Naive B cell (primary cell): ENCODE measurements around the gene SMAD1. TPM values are rescaled to one million over a fixed set of nuclear protein-coding genes. Genes with fewer than 3 reads are reported as not detected.
"Not testable (repeated sequence)": the region's sequence is repeated elsewhere in the genome, so short reads cannot be mapped to it uniquely, and the experiment has no call there.

Source experiments
- ATAC-seq, 2 donors: fragments of 150-1000 bp; cut with Tn5 transposase; 2 replicates each; pipeline ENCODE4 v1.10.0; 2021; ENCODE audit warnings: low read depth in 2 of 2, mild to moderate bottlenecking in 2 of 2, moderate library complexity in 2 of 2
- DNase-seq: peaks from one replicate; pipeline ENCODE4 v3.0.0; 2022
- H3K27ac Mint-ChIP-seq, 6 donors: one replicate each; pipeline ENCODE4 v1.8.0; 2020 to 2022; ENCODE audit warnings: mild to moderate bottlenecking in 6 of 6, mixed read lengths in 6 of 6, moderate library complexity in 5 of 6, inconsistent platforms in 2 of 6
- H3K27me3 Mint-ChIP-seq, 3 donors: one replicate each; pipeline ENCODE4 v1.8.0; 2021 to 2022; ENCODE audit warnings: mixed read lengths in 3 of 3, mild to moderate bottlenecking in 1 of 3
- H3K36me3 Mint-ChIP-seq, 2 donors: one replicate each; pipeline ENCODE4 v1.8.0; 2020 to 2022; ENCODE audit warnings: mixed read lengths in 2 of 2, inconsistent platforms in 1 of 2, mild to moderate bottlenecking in 1 of 2
- H3K4me1 Mint-ChIP-seq, 3 donors: one replicate each; pipeline ENCODE4 v1.8.0; 2020 to 2022; ENCODE audit warnings: mixed read lengths in 3 of 3, inconsistent platforms in 1 of 3, mild to moderate bottlenecking in 1 of 3, moderate library complexity in 1 of 3
- H3K4me3 Mint-ChIP-seq, 8 donors: one replicate each; pipeline ENCODE4 v1.8.0; 2020 to 2022; ENCODE audit warnings: mild to moderate bottlenecking in 8 of 8, mixed read lengths in 8 of 8, moderate library complexity in 8 of 8, inconsistent platforms in 2 of 8
- H3K9me3 Mint-ChIP-seq, 7 donors: one replicate each; pipeline ENCODE4 v1.8.0; 2020 to 2022; ENCODE audit warnings: mixed read lengths in 7 of 7, mild to moderate bottlenecking in 5 of 7, inconsistent platforms in 2 of 7, moderate library complexity in 1 of 7
- polyA plus RNA-seq, 6 donors: library from polyadenylated mRNA; unstranded; fragments of 300-500 nt; fragmentation: Illumina TruSeq; gene quantifications; one replicate each; pipeline ENCODE4 v1.2.3, GENCODE V29; 2021; ENCODE audit warnings: low read depth in 6 of 6

Gene SMAD1
- polyA plus RNA-seq, 6 donors from 2014 or later = 0.30 to 1.6 (median 0.41) TPM; not detected in 3

- DNase-seq (no peak), ATAC-seq (no peak)
- Mint-ChIP-seq H3K27me3 (peaks cover 16 to 38% (median 24%) of the 10 kb centered on the region in 3 donors), H3K27ac (no peak overlapping the region), H3K4me1 (no peaks in the 10 kb centered on the region), H3K9me3 (peaks cover 0 to 11% (median 4%) of the 10 kb centered on the region in 7 donors), H3K36me3 (peaks cover 0 to 5% of the 10 kb centered on the region in 2 donors), H3K4me3 (no peak overlapping the region)
These were observed 81.8 kb downstream of the SMAD1 start for GRCh38 chr4:145563293-145563985.

- Mint-ChIP-seq H3K27ac (no peak overlapping the region), H3K27me3 (peaks cover 27 to 49% (median 32%) of the 10 kb centered on the region in 3 donors), H3K36me3 (peaks cover 0 to 9% of the 10 kb centered on the region in 2 donors), H3K9me3 (peaks cover 0 to 22% (median 7%) of the 10 kb centered on the region in 7 donors), H3K4me1 (no peaks in the 10 kb centered on the region), H3K4me3 (no peak overlapping the region)
- DNase-seq = no peak
- ATAC-seq = no peak
These were observed 82.9 kb downstream of the SMAD1 start for GRCh38 chr4:145564540-145564939.

- peaks cover 28 to 50% (median 32%) of the 10 kb centered on the region in 3 donors for H3K27me3 Mint-ChIP-seq
- H3K27ac Mint-ChIP-seq = no peak overlapping the region
- DNase-seq (no peak), ATAC-seq (no peak)
- no peaks in the 10 kb centered on the region for H3K4me1 Mint-ChIP-seq
- H3K36me3 Mint-ChIP-seq = peaks cover 0 to 9% of the 10 kb centered on the region in 2 donors
- H3K9me3 Mint-ChIP-seq = peaks cover 0 to 22% (median 9%) of the 10 kb centered on the region in 7 donors
- H3K4me3 Mint-ChIP-seq = no peak overlapping the region
These were observed 83.7 kb downstream of the SMAD1 start for GRCh38 chr4:145565328-145565727.

GRCh38 chr4:145566086-145566708 lies 84.5 kb downstream of the SMAD1 start:
- H3K4me3 Mint-ChIP-seq = no peak overlapping the region
- H3K36me3 Mint-ChIP-seq = peaks cover 0 to 9% of the 10 kb centered on the region in 2 donors
- peaks cover 33 to 50% (median 37%) of the 10 kb centered on the region in 3 donors for H3K27me3 Mint-ChIP-seq
- no peak overlapping the region for H3K27ac Mint-ChIP-seq
- no peak for DNase-seq
- ATAC-seq = no peak
- no peaks in the 10 kb centered on the region for H3K4me1 Mint-ChIP-seq
- H3K9me3 Mint-ChIP-seq = peaks cover 0 to 26% (median 9%) of the 10 kb centered on the region in 7 donors

GRCh38 chr4:145566768-145567167 lies 85.1 kb downstream of the SMAD1 start:
- H3K4me1 Mint-ChIP-seq = no peaks in the 10 kb centered on the region
- H3K4me3 Mint-ChIP-seq = no peak overlapping the region
- peaks cover 0 to 32% (median 9%) of the 10 kb centered on the region in 7 donors for H3K9me3 Mint-ChIP-seq
- H3K27ac Mint-ChIP-seq = no peak overlapping the region
- H3K36me3 Mint-ChIP-seq = peaks cover 0 to 9% of the 10 kb centered on the region in 2 donors
- ATAC-seq (no peak), DNase-seq (no peak)
- H3K27me3 Mint-ChIP-seq = peaks cover 33 to 50% (median 38%) of the 10 kb centered on the region in 3 donors

- Mint-ChIP-seq H3K4me3 (no peak overlapping the region), H3K27ac (no peak overlapping the region), H3K4me1 (no peaks in the 10 kb centered on the region), H3K9me3 (peaks cover 6 to 39% (median 15%) of the 10 kb centered on the region in 7 donors), H3K36me3 (peaks cover 0 to 9% of the 10 kb centered on the region in 2 donors), H3K27me3 (peaks cover 29 to 50% (median 38%) of the 10 kb centered on the region in 3 donors)
- no peak for ATAC-seq
- DNase-seq = no peak
These were observed 85.9 kb downstream of the SMAD1 start for GRCh38 chr4:145567516-145567915.

- Mint-ChIP-seq H3K27me3 (peaks cover 8 to 35% (median 20%) of the 10 kb centered on the region in 3 donors), H3K9me3 (peaks cover 9 to 39% (median 12%) of the 10 kb centered on the region in 7 donors)
- DNase-seq, H3K27ac Mint-ChIP-seq, H3K4me3 Mint-ChIP-seq, H3K36me3 Mint-ChIP-seq, ATAC-seq, H3K4me1 Mint-ChIP-seq: not testable (repeated sequence)
These were observed 92.9 kb downstream of the SMAD1 start for GRCh38 chr4:145574546-145574945.

GRCh38 chr4:145580906-145581305 lies 99.3 kb downstream of the SMAD1 start:
- H3K4me1 Mint-ChIP-seq = no peaks in the 10 kb centered on the region
- DNase-seq = no peak
- peaks cover 4 to 17% (median 6%) of the 10 kb centered on the region in 7 donors for H3K9me3 Mint-ChIP-seq
- no peak overlapping the region for H3K4me3 Mint-ChIP-seq
- H3K27ac Mint-ChIP-seq = no peak overlapping the region
- peaks cover 10 to 25% (median 21%) of the 10 kb centered on the region in 3 donors for H3K27me3 Mint-ChIP-seq
- no peak for ATAC-seq
- no peaks in the 10 kb centered on the region for H3K36me3 Mint-ChIP-seq

- ATAC-seq (no peak), DNase-seq (no peak)
- Mint-ChIP-seq H3K27ac (no peak overlapping the region), H3K27me3 (peaks cover 7 to 20% (median 16%) of the 10 kb centered on the region in 3 donors), H3K4me3 (no peak overlapping the region), H3K4me1 (no peaks in the 10 kb centered on the region), H3K36me3 (no peaks in the 10 kb centered on the region), H3K9me3 (peaks cover 3 to 15% (median 5%) of the 10 kb centered on the region in 7 donors)
These were observed 101.8 kb downstream of the SMAD1 start for GRCh38 chr4:145583191-145584055.

- Mint-ChIP-seq H3K27me3 (peaks cover 8 to 19% (median 10%) of the 10 kb centered on the region in 3 donors), H3K36me3 (no peaks in the 10 kb centered on the region), H3K9me3 (peaks cover 0 to 6% (median 4%) of the 10 kb centered on the region in 7 donors), H3K4me3 (no peak overlapping the region), H3K27ac (no peak overlapping the region), H3K4me1 (no peaks in the 10 kb centered on the region)
- ATAC-seq (no peak), DNase-seq (no peak)
These were observed 105.6 kb downstream of the SMAD1 start for GRCh38 chr4:145587088-145587754.

- H3K36me3 Mint-ChIP-seq, DNase-seq, H3K4me1 Mint-ChIP-seq, H3K4me3 Mint-ChIP-seq, H3K9me3 Mint-ChIP-seq, ATAC-seq: not testable (repeated sequence)
- H3K27ac Mint-ChIP-seq = peak overlapping the region in 1 of 6 donors; percentile 16
- H3K27me3 Mint-ChIP-seq = peaks cover 6 to 21% (median 20%) of the 10 kb centered on the region in 3 donors
These were observed 107.7 kb downstream of the SMAD1 start for GRCh38 chr4:145589381-145589780.

- DNase-seq (no peak), ATAC-seq (no peak)
- H3K27ac Mint-ChIP-seq = no peak overlapping the region
- H3K36me3 Mint-ChIP-seq = no peaks in the 10 kb centered on the region
- H3K4me3 Mint-ChIP-seq = no peak overlapping the region
- H3K9me3 Mint-ChIP-seq = peaks cover 0 to 10% (median 5%) of the 10 kb centered on the region in 7 donors
- H3K4me1 Mint-ChIP-seq = no peaks in the 10 kb centered on the region
- H3K27me3 Mint-ChIP-seq = peaks cover 6 to 28% (median 28%) of the 10 kb centered on the region in 3 donors
These were observed 108.5 kb downstream of the SMAD1 start for GRCh38 chr4:145589916-145590702.
